Activated T-helper 2 cell treated with anti-CD3 and anti-CD28 coated beads, Interferon-gamma antibody, Interleukin-2, Interleukin-4, amounts not matched to agents 10 μg/mL and 5 μg/mL and 100 μg/mL, durations not matched to agents 14 hours and 24 hours and 36 hours (primary cell): ENCODE measurements around the gene AACS. TPM values are rescaled to one million over a fixed set of nuclear protein-coding genes. Genes with fewer than 3 reads are reported as not detected.
A peak's percentile ranks its signal among the peaks of the same experiment; 100 is the strongest.
"Not testable (repeated sequence)": the region's sequence is repeated elsewhere in the genome, so short reads cannot be mapped to it uniquely, and the experiment has no call there.

Experiments
- DNase-seq: peaks from one replicate; pipeline ENCODE4 v3.0.0; 2021; ENCODE audit warnings: low spot score
- H3K27ac Mint-ChIP-seq: one replicate; pipeline ENCODE4 v1.8.0; 2021; ENCODE audit warnings: mixed read lengths
- H3K27me3 Mint-ChIP-seq: one replicate; pipeline ENCODE4 v1.8.0; 2021; ENCODE audit warnings: low read depth, mixed read lengths
- H3K36me3 Mint-ChIP-seq: one replicate; pipeline ENCODE4 v1.8.0; 2021; ENCODE audit warnings: low read depth, mixed read lengths
- H3K4me1 Mint-ChIP-seq: one replicate; pipeline ENCODE4 v1.8.0; 2021; ENCODE audit warnings: low read depth, mixed read lengths
- H3K4me3 Mint-ChIP-seq: one replicate; pipeline ENCODE4 v1.8.0; 2021; ENCODE audit warnings: low read depth, mild to moderate bottlenecking, moderate library complexity, mixed read lengths
- H3K9me3 Mint-ChIP-seq: one replicate; pipeline ENCODE4 v1.8.0; 2021; ENCODE audit warnings: mixed read lengths
- intact Hi-C: fragments of 100-400 bp; cut with micrococcal nuclease; formaldehyde crosslinking; loops from one replicate; pipeline ENCODE4 v1.15.1; 2023
- total RNA-seq: library from RNA; stranded (reverse); gene quantifications from 2 replicates; pipeline ENCODE4 v1.2.3, GENCODE V29; 2022

AACS gene
- total RNA-seq, result 45.5 and 46.9 TPM in 2 replicates

GRCh38 chr12:125065021-125065918 is at the start of gene AACS:
Gene AACS (plus strand): TSS chr12:125065435. CDS start chr12:125065585, 150 bp downstream.
- Mint-ChIP-seq H3K27me3 (peaks cover 5% of the 10 kb centered on the region), H3K4me3 (peak within 1 kb of the TSS; percentile 87), H3K9me3 (peaks cover 4% of the 10 kb centered on the region), H3K4me1 (peaks cover 18% of the 10 kb centered on the region), H3K36me3 (peaks cover 13% of the 10 kb centered on the region), H3K27ac (peak within 1 kb of the TSS; percentile 50)
- DNase-seq, result peak; percentile 63
- intact Hi-C loops, result loop anchor here (1.0 kb wide), 2 partner anchors 16 to 76 kb away; partner anchors contain the start of gene DHX37

- no peaks in the 10 kb centered on the region for H3K9me3 Mint-ChIP-seq
- no peak for DNase-seq
- no peak overlapping the region for H3K4me3 Mint-ChIP-seq
- H3K4me1 Mint-ChIP-seq, result no peaks in the 10 kb centered on the region
- intact Hi-C loops, result no loop called here
- no peak overlapping the region for H3K27ac Mint-ChIP-seq
- no peaks in the 10 kb centered on the region for H3K27me3 Mint-ChIP-seq
- H3K36me3 Mint-ChIP-seq, result peaks cover 46% of the 10 kb centered on the region
These were observed 49.4 kb upstream of the AACS start for GRCh38 chr12:125015680-125016310.

- H3K36me3 Mint-ChIP-seq, result peaks cover 58% of the 10 kb centered on the region
- H3K27me3 Mint-ChIP-seq, result no peaks in the 10 kb centered on the region
- no peak for DNase-seq
- H3K27ac Mint-ChIP-seq, result no peak overlapping the region
- H3K4me3 Mint-ChIP-seq, result no peak overlapping the region
- no peaks in the 10 kb centered on the region for H3K9me3 Mint-ChIP-seq
- H3K4me1 Mint-ChIP-seq, result no peaks in the 10 kb centered on the region
- intact Hi-C loops, result no loop called here
These were observed 47.4 kb upstream of the AACS start for GRCh38 chr12:125017801-125018200.

- no peak overlapping the region for H3K27ac Mint-ChIP-seq
- no peak overlapping the region for H3K4me3 Mint-ChIP-seq
- no peaks in the 10 kb centered on the region for H3K4me1 Mint-ChIP-seq
- no peaks in the 10 kb centered on the region for H3K27me3 Mint-ChIP-seq
- intact Hi-C loops, result no loop called here
- DNase-seq, result no peak
- H3K9me3 Mint-ChIP-seq, result no peaks in the 10 kb centered on the region
- H3K36me3 Mint-ChIP-seq, result peaks cover 58% of the 10 kb centered on the region
These were observed 46.9 kb upstream of the AACS start for GRCh38 chr12:125018356-125018755.

GRCh38 chr12:125021096-125021495 is 44.1 kb upstream of the AACS start:
- Mint-ChIP-seq H3K4me1 (peaks cover 1% of the 10 kb centered on the region), H3K27me3 (no peaks in the 10 kb centered on the region), H3K36me3 (peaks cover 57% of the 10 kb centered on the region), H3K4me3 (no peak overlapping the region), H3K27ac (no peak overlapping the region), H3K9me3 (no peaks in the 10 kb centered on the region)
- DNase-seq, result no peak
- intact Hi-C loops, result no loop called here

GRCh38 chr12:125021771-125022170 is 43.5 kb upstream of the AACS start:
- H3K9me3 Mint-ChIP-seq, result no peaks in the 10 kb centered on the region
- no peak for DNase-seq
- no peaks in the 10 kb centered on the region for H3K27me3 Mint-ChIP-seq
- no peak overlapping the region for H3K4me3 Mint-ChIP-seq
- no peak overlapping the region for H3K27ac Mint-ChIP-seq
- peaks cover 1% of the 10 kb centered on the region for H3K4me1 Mint-ChIP-seq
- peaks cover 61% of the 10 kb centered on the region for H3K36me3 Mint-ChIP-seq
- intact Hi-C loops, result no loop called here

GRCh38 chr12:125023065-125023464 is 42.2 kb upstream of the AACS start:
- Mint-ChIP-seq H3K9me3 (no peaks in the 10 kb centered on the region), H3K36me3 (peaks cover 65% of the 10 kb centered on the region), H3K27me3 (no peaks in the 10 kb centered on the region), H3K4me3 (no peak overlapping the region), H3K27ac (no peak overlapping the region), H3K4me1 (peaks cover 1% of the 10 kb centered on the region)
- intact Hi-C loops, result no loop called here
- DNase-seq, result no peak

- Mint-ChIP-seq H3K9me3 (no peaks in the 10 kb centered on the region), H3K4me1 (peaks cover 1% of the 10 kb centered on the region), H3K27ac (no peak overlapping the region), H3K27me3 (no peaks in the 10 kb centered on the region), H3K36me3 (peaks cover 62% of the 10 kb centered on the region), H3K4me3 (no peak overlapping the region)
- intact Hi-C loops, result no loop called here
- DNase-seq, result no peak
These were observed 40.2 kb upstream of the AACS start for GRCh38 chr12:125024949-125025563.

GRCh38 chr12:125025606-125026235 is 39.5 kb upstream of the AACS start:
- H3K4me1 Mint-ChIP-seq, result peaks cover 1% of the 10 kb centered on the region
- intact Hi-C loops, result no loop called here

GRCh38 chr12:125028106-125028505 is 37.1 kb upstream of the AACS start:
- peaks cover 42% of the 10 kb centered on the region for H3K36me3 Mint-ChIP-seq
- H3K27ac Mint-ChIP-seq, result no peak overlapping the region
- H3K4me1 Mint-ChIP-seq, result peaks cover 1% of the 10 kb centered on the region
- no peak for DNase-seq
- H3K27me3 Mint-ChIP-seq, result no peaks in the 10 kb centered on the region
- H3K4me3 Mint-ChIP-seq, result no peak overlapping the region
- intact Hi-C loops, result no loop called here
- H3K9me3 Mint-ChIP-seq, result no peaks in the 10 kb centered on the region

More at GRCh38 chr12:125025606-125026235, 39.5 kb upstream of the AACS start:
- no peak for DNase-seq
- H3K9me3 Mint-ChIP-seq, result no peaks in the 10 kb centered on the region
- peaks cover 58% of the 10 kb centered on the region for H3K36me3 Mint-ChIP-seq
- no peak overlapping the region for H3K27ac Mint-ChIP-seq
- H3K4me3 Mint-ChIP-seq, result no peak overlapping the region
- H3K27me3 Mint-ChIP-seq, result no peaks in the 10 kb centered on the region

- H3K36me3 Mint-ChIP-seq, result peaks cover 41% of the 10 kb centered on the region
- DNase-seq, result no peak
- H3K9me3 Mint-ChIP-seq, result peaks cover 1% of the 10 kb centered on the region
- H3K4me1 Mint-ChIP-seq, result no peaks in the 10 kb centered on the region
- no peaks in the 10 kb centered on the region for H3K27me3 Mint-ChIP-seq
- H3K4me3 Mint-ChIP-seq, result no peak overlapping the region
- intact Hi-C loops, result no loop called here
- no peak overlapping the region for H3K27ac Mint-ChIP-seq
These were observed 35.4 kb upstream of the AACS start for GRCh38 chr12:125029761-125030358.

GRCh38 chr12:125031471-125031870 is 33.8 kb upstream of the AACS start:
- H3K27ac Mint-ChIP-seq, H3K4me1 Mint-ChIP-seq, H3K9me3 Mint-ChIP-seq, H3K4me3 Mint-ChIP-seq, H3K27me3 Mint-ChIP-seq, intact Hi-C loops, DNase-seq: not testable (repeated sequence)
- H3K36me3 Mint-ChIP-seq, result peaks cover 30% of the 10 kb centered on the region
